OCI-LY7 (cell line): ENCODE results near the gene CEP152. TPM values are rescaled to one million over a fixed set of nuclear protein-coding genes. Genes with fewer than 3 reads are reported as not detected.
A peak's percentile ranks its signal among the peaks of the same experiment; 100 is the strongest.

ENCODE experiments used
- Bru-seq: library from RNA; stranded (reverse); fragments of 400-500 nt; gene quantifications from one replicate; lab custom pipeline; 2021; lab: Mats Ljungman, UMichigan
- BruChase-seq, 2 experiments: library from RNA; stranded (reverse); fragments of 400-500 nt; gene quantifications; one replicate each; lab custom pipeline; 2021; lab: Mats Ljungman, UMichigan
- BruUV-seq: library from RNA; stranded (reverse); fragments of 400-500 nt; replicated peaks from 2 replicates; lab custom pipeline; 2021; lab: Mats Ljungman, UMichigan
- CTCF ChIA-PET: fragments of 300-600 bp; sonication (Branson Sonifier 250); formaldehyde crosslinking; loops from one replicate; lab custom pipeline; 2022; ENCODE audit warnings: antibody characterized with exemption; ENCODE audit not compliant: unreplicated experiment; lab: Charles Lee
- POLR2A ChIA-PET: fragments of 300-600 bp; sonication (Branson Sonifier 250); formaldehyde crosslinking; loops from one replicate; lab custom pipeline; 2022; ENCODE audit warnings: antibody characterized with exemption; lab: Charles Lee
- DNase-seq: peaks from one replicate; pipeline ENCODE4 v3.0.0-alpha.2; 2015; ENCODE audit warnings: low spot score
- H2AFZ ChIP-seq: fragments of 200-600 bp; sonication (generic), shearing (Covaris generic); 2 replicates; pipeline ENCODE4 v1.6.1; 2014; ENCODE audit warnings: mild to moderate bottlenecking, antibody characterized with exemption, low read length, moderate library complexity
- H3K27ac ChIP-seq: fragments of 200-600 bp; sonication (generic); 2 replicates; pipeline ENCODE4 v1.5.1; 2014; ENCODE audit warnings: mixed run types, low read depth, mild to moderate bottlenecking, moderate library complexity, low read length, inconsistent platforms; ENCODE audit not compliant: poor library complexity, severe bottlenecking
- H3K36me3 ChIP-seq: fragments of 200-600 bp; sonication (generic); 2 replicates; pipeline ENCODE4 v1.6.1; 2014; ENCODE audit warnings: mild to moderate bottlenecking, antibody characterized with exemption, low read length, moderate library complexity, mixed read lengths; ENCODE audit not compliant: insufficient read depth
- H3K4me1 ChIP-seq: fragments of 200-600 bp; sonication (generic); 2 replicates; pipeline ENCODE4 v1.5.1; 2014; ENCODE audit warnings: mild to moderate bottlenecking, low read length; ENCODE audit not compliant: insufficient read depth, poor library complexity, severe bottlenecking
- H3K4me2 ChIP-seq: fragments of 200-600 bp; sonication (generic); 2 replicates; pipeline ENCODE4 v1.6.1; 2014; ENCODE audit warnings: mild to moderate bottlenecking, low read length
- H3K4me3 ChIP-seq: fragments of 200-600 bp; sonication (generic); 2 replicates; pipeline ENCODE4 v1.5.1; 2014; ENCODE audit warnings: mild to moderate bottlenecking, low read depth, low read length; ENCODE audit not compliant: poor library complexity, severe bottlenecking
- H3K79me2 ChIP-seq: fragments of 200-600 bp; sonication (generic); 2 replicates; pipeline ENCODE4 v1.6.1; 2016; ENCODE audit warnings: low read depth, mild to moderate bottlenecking, low read length, moderate library complexity, mixed read lengths; ENCODE audit not compliant: insufficient read depth
- H3K9me2 ChIP-seq: fragments of 200-600 bp; sonication (generic); 2 replicates; pipeline ENCODE4 v1.6.1; 2016; ENCODE audit warnings: mild to moderate bottlenecking, low read length, mixed read lengths; ENCODE audit not compliant: insufficient read depth
- H3K9me3 ChIP-seq: fragments of 200-600 bp; sonication (generic); 2 replicates; pipeline ENCODE4 v1.6.1; 2014; ENCODE audit warnings: mild to moderate bottlenecking, mixed run types, low read length, mixed read lengths
- H4K20me1 ChIP-seq: fragments of 200-600 bp; sonication (generic); 2 replicates; pipeline ENCODE4 v1.6.1; 2014; ENCODE audit warnings: mild to moderate bottlenecking, antibody characterized with exemption, low read length, moderate library complexity, mixed read lengths; ENCODE audit not compliant: insufficient read depth
- CTCF ChIP-seq: fragments of 200-600 bp; sonication (generic); conservative IDR thresholded peaks from 2 replicates; pipeline ENCODE4 v1.5.1; 2014; ENCODE audit warnings: mild to moderate bottlenecking, antibody characterized with exemption, low read length, moderate library complexity, mixed read lengths
- EZH2phosphoT487 ChIP-seq: fragments of 200-600 bp; sonication (generic); IDR thresholded peaks from 2 replicates; pipeline ENCODE4 v1.6.1; 2018; ENCODE audit warnings: low read depth, borderline replicate concordance, mild to moderate bottlenecking, mixed run types, antibody characterized with exemption, low read length, moderate library complexity, mixed read lengths
- intact Hi-C: fragments of 100-400 bp; cut with micrococcal nuclease; formaldehyde crosslinking; loops from one replicate; pipeline ENCODE4 v1.10.0; 2022; ENCODE audit not compliant: unreplicated experiment
- long read RNA-seq: library from polyadenylated mRNA; stranded (forward); transcript quantifications from one replicate; pipeline ENCODE4 v2.0.0, GENCODE V29; 2022
- total RNA-seq, 2 experiments: library from RNA; depleted of rRNA in 1 of 2; stranded (reverse); fragments of >200 nt in 1 of 2; shearing (Covaris generic) in 1 of 2; gene quantifications; 2 replicates each; pipeline ENCODE4 v1.2.3, GENCODE V29; 2014 to 2022

Gene CEP152
- total RNA-seq (2014; rRNA removed; shearing (Covaris generic)) (37.6 and 68.2 TPM in 2 replicates), total RNA-seq (2022) (44.9 and 54.4 TPM in 2 replicates), Bru-seq, nascent RNA (percentile 90 among the genes with signal in this experiment), BruChase-seq, experiment 1, labeled RNA remaining after a 6-hour chase (percentile 87 among the genes with signal in this experiment), BruChase-seq, experiment 2, labeled RNA remaining after a 2-hour chase (percentile 88 among the genes with signal in this experiment)
- long read RNA-seq, full-length matches to known transcripts, result 7 of 57 reads
- long read RNA-seq, partial matches to known transcripts, result 31 of 57 reads
- long read RNA-seq, other reads (novel, unspliced or antisense), result 19 of 57 reads

GRCh38 chr15:48810414-48811324 lies at the start of gene CEP152:
CEP152 (minus strand) TSS chr15:48811069; CDS start chr15:48805649, 5,420 bp downstream.
- Histone ChIP-seq H3K27ac (peak within 1 kb of the TSS; percentile 78), H4K20me1 (peaks cover 12% of the 10 kb centered on the region; the same call in 1 of the 2 replicates), H3K36me3 (peaks cover under 1% of the 10 kb centered on the region; the same call in 1 of the 2 replicates), H3K79me2 (peaks cover 47% of the 10 kb centered on the region), H3K4me3 (peak within 1 kb of the TSS; percentile 94), H3K9me3 (no peaks in the 10 kb centered on the region), H2AFZ (peak within 1 kb of the TSS; percentile 99), H3K4me1 (peaks cover 39% of the 10 kb centered on the region), H3K4me2 (peak within 1 kb of the TSS; percentile 78), H3K9me2 (no peaks in the 10 kb centered on the region)
- CTCF ChIA-PET, result interaction anchor here (0.8 kb wide), 1 partner anchor 10 kb away, joined by 3 read pairs; no protein-coding TSS in a partner anchor
- no TSS peak for BruUV-seq
- intact Hi-C loops, result loop anchor here (2.0 to 5.0 kb wide), 3 partner anchors 68 to 478 kb away; partner anchors contain the start of genes DUT, EID1 and SECISBP2L
- DNase-seq, result peak; percentile 100
- TF ChIP-seq EZH2phosphoT487 (no peak), CTCF (no peak)
- POLR2A ChIA-PET, result interaction anchor here (0.6 to 1.4 kb wide), 15 partner anchors 9 to 809 kb away, joined by 3 to 11 read pairs (median 3); partner anchors contain the start of genes COPS2, EID1 and GALK2

- no peaks in the 10 kb centered on the region for H3K4me1 ChIP-seq
- intact Hi-C loops, result no loop called here
- H3K36me3 ChIP-seq, result no peaks in the 10 kb centered on the region
- H2AFZ ChIP-seq, result no peak overlapping the region
- no TSS peak for BruUV-seq
- no peaks in the 10 kb centered on the region for H4K20me1 ChIP-seq
- no peak overlapping the region for H3K27ac ChIP-seq
- DNase-seq, result no peak
- no peaks in the 10 kb centered on the region for H3K9me2 ChIP-seq
- no peak overlapping the region for H3K4me3 ChIP-seq
- no peaks in the 10 kb centered on the region for H3K79me2 ChIP-seq
- TF ChIP-seq CTCF (no peak), EZH2phosphoT487 (no peak)
- ChIA-PET CTCF (no interaction called here), POLR2A (interaction anchor here (1.0 kb wide), 1 partner anchor 12 kb away, joined by 3 read pairs; no protein-coding TSS in a partner anchor)
- no peak overlapping the region for H3K4me2 ChIP-seq
- H3K9me3 ChIP-seq, result no peaks in the 10 kb centered on the region
Observed at GRCh38 chr15:48859426-48859825, 48.6 kb upstream of the CEP152 start.
